Measurements from ENCODE around the gene TREX2. TPM values are rescaled to one million over a fixed set of nuclear protein-coding genes. Genes with fewer than 3 reads are reported as not detected.

The TREX2 gene
- total RNA-seq, 1 experiment from 2014 or later, result 2.9 TPM

DNA sequence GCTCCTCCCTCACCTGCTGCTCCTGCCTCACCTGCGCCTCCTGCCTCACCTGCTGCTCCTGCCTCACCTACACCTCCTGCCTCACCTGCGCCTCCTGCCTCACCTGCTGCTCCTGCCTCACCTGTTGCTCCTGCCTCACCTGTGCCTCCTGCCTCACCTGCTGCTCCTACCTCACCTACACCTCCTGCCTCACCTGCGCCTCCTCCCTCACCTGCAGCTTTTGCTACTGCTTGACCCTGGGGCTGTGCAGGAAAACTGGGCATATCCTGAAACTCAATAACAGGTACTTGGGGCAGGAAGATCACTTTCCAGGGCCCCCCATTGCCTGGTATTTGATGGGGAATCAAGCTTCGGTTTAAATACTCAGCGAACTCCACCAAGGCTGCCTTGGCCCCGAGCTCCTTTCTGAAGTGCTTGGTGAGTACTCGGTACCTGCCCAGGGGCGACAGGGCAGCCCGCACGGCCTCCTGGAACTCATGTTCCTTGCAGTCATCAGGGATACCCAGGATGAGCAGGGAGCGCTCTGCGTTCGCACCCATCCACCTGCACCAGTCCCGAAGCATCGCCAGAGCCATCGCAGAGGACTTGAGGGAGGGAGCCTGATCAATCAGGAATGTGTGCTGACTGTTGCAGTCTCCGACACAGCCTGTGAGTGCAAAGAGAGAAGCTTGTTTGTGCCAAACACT is 47.4 kb downstream of the TREX2 start:
- H3K9ac ChIP-seq (ENCODE audit: low read length), result no peak overlapping the region
- ChIA-PET POLR2A (no interaction called here), RAD21 (ENCODE audit: low non-redundant PET in 1 of 2, low total read pairs in 2 of 2, uncharacterized antibody in 2 of 2, unreplicated experiment in 2 of 2) (no interaction called here), CTCF (no interaction called here)
- no peak for ATAC-seq
- BruUV-seq (replicated peaks), result no TSS peak
- no peak overlapping the region for H2AFZ ChIP-seq (ENCODE audit: low read depth, low read length, poor library complexity, severe bottlenecking)
- no peaks in the 10 kb centered on the region for H3K9me3 ChIP-seq (ENCODE audit: control insufficient read depth in 1 of 2, insufficient read depth in 1 of 2, low read depth in 1 of 2, low read length in 2 of 2)
- no peaks in the 10 kb centered on the region for H3K36me3 ChIP-seq (ENCODE audit: control insufficient read depth in 1 of 2, insufficient read depth in 2 of 2, low read length in 2 of 2)
- TF ChIP-seq ZNF274 (IDR thresholded peaks at IDR 0.05; ENCODE audit: low read depth, low read length), result no peak
- TF ChIP-seq SRF (IDR thresholded peaks at IDR 0.05; ENCODE audit: low read depth), result no peak
- TF ChIP-seq ELF1 (IDR thresholded peaks at IDR 0.05; ENCODE audit: borderline replicate concordance, low read depth), result no peak
- no peak for TF ChIP-seq JUND (IDR thresholded peaks at IDR 0.05)
- TF ChIP-seq CBX3 (IDR thresholded peaks at IDR 0.05; ENCODE audit: low read depth), result no peak
- no peak for TF ChIP-seq YY1 (IDR thresholded peaks at IDR 0.05; ENCODE audit: extremely low read depth, insufficient replicate concordance, low read depth, low read length)
- TF ChIP-seq, protein P1, sequence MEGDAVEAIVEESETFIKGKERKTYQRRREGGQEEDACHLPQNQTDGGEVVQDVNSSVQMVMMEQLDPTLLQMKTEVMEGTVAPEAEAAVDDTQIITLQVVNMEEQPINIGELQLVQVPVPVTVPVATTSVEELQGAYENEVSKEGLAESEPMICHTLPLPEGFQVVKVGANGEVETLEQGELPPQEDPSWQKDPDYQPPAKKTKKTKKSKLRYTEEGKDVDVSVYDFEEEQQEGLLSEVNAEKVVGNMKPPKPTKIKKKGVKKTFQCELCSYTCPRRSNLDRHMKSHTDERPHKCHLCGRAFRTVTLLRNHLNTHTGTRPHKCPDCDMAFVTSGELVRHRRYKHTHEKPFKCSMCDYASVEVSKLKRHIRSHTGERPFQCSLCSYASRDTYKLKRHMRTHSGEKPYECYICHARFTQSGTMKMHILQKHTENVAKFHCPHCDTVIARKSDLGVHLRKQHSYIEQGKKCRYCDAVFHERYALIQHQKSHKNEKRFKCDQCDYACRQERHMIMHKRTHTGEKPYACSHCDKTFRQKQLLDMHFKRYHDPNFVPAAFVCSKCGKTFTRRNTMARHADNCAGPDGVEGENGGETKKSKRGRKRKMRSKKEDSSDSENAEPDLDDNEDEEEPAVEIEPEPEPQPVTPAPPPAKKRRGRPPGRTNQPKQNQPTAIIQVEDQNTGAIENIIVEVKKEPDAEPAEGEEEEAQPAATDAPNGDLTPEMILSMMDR (IDR thresholded peaks at IDR 0.05 in 2 of 3, conservative IDR thresholded peaks at IDR 0.05 in 1 of 3; ENCODE audit: borderline replicate concordance in 1 of 3, insufficient read depth in 1 of 3, low read depth in 2 of 3, low read length in 2 of 3), result no peak
- TF ChIP-seq REST (IDR thresholded peaks at IDR 0.05; ENCODE audit: low read depth), result no peak
- TF ChIP-seq POLR2AphosphoS5 (IDR thresholded peaks at IDR 0.05; ENCODE audit: low read depth, low read length), result no peak
- TF ChIP-seq SIN3A (IDR thresholded peaks at IDR 0.05; ENCODE audit: low read depth), result no peak
- TF ChIP-seq RAD21 (IDR thresholded peaks at IDR 0.05; ENCODE audit: low read depth), result no peak
- TF ChIP-seq, protein P2, sequence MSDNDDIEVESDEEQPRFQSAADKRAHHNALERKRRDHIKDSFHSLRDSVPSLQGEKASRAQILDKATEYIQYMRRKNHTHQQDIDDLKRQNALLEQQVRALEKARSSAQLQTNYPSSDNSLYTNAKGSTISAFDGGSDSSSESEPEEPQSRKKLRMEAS (IDR thresholded peaks at IDR 0.05), result no peak
- H3K4me2 ChIP-seq (ENCODE audit: low read length), result no peak overlapping the region
- no peak overlapping the region for H3K4me3 ChIP-seq (replicated peaks in 1 of 2; ENCODE audit: low read depth in 1 of 2, low read length in 2 of 2)
- no peaks in the 10 kb centered on the region for H3K79me2 ChIP-seq (ENCODE audit: insufficient read depth, low read length)
- H3K4me1 ChIP-seq (ENCODE audit: control insufficient read depth in 1 of 2, insufficient read depth in 2 of 2, low read length in 2 of 2), result no peaks in the 10 kb centered on the region
- intact Hi-C loops (cut with micrococcal nuclease), result no loop called here
- no peaks in the 10 kb centered on the region for H3K27me3 ChIP-seq (ENCODE audit: insufficient read depth, low read length)
- H4K20me1 ChIP-seq (ENCODE audit: insufficient read depth), result no peaks in the 10 kb centered on the region
- no peak overlapping the region for H3K27ac ChIP-seq (ENCODE audit: low read depth, low read length)
- no peak for DNase-seq (ENCODE audit: low read depth, low spot score)
- H3K9me2 ChIP-seq (ENCODE audit: insufficient read depth), result no peaks in the 10 kb centered on the region
